ENCODE measurements around the gene YIPF5. TPM values are rescaled to one million over a fixed set of nuclear protein-coding genes. Genes with fewer than 3 reads are reported as not detected.

Gene YIPF5
- polyA plus RNA-seq, 3 donors, result 12.1 to 41.4 (median 32.4) TPM

DNA sequence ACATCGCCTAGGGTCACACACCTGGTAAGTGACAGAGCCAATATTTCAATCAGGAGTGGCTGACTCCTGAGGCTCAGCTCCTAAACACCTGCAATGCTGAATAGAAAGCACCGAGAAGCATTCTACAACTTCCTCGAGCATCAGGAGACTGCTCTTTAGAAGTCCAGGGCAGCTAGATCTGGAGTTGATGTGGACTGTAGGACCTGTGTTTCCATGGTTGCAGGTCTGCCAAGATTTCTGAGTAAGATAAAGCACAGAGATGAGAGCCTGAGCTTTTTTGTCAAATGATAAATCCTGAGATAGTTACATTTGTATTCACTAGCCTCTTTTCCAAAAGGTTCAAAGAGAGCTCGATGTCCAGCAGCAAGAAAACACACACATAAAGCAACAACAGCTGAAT lies 43.8 kb downstream of the YIPF5 start:
- Histone ChIP-seq H3K9me3 (replicated peaks in 1 of 2; ENCODE audit: control insufficient read depth in 1 of 2, insufficient read depth in 1 of 2, low read length in 2 of 2) (no peaks in the 10 kb centered on the region), H3K27ac (ENCODE audit: low read depth in 1 of 2, low read length in 2 of 2) (no peak overlapping the region), H3K36me3 (replicated peaks in 1 of 2; ENCODE audit: control insufficient read depth in 1 of 2, insufficient read depth in 2 of 2, low read length in 2 of 2) (no peaks in the 10 kb centered on the region), H3K4me1 (ENCODE audit: control insufficient read depth in 1 of 2, insufficient read depth in 2 of 2, low read length in 2 of 2) (peaks cover 0 to 8% of the 10 kb centered on the region in 2 donors), H4K20me1 (ENCODE audit: insufficient read depth, low read length) (no peaks in the 10 kb centered on the region), H3K27me3 (ENCODE audit: control insufficient read depth in 2 of 2, insufficient read depth in 2 of 2, low read length in 2 of 2) (no peaks in the 10 kb centered on the region), H3K4me2 (replicated peaks; ENCODE audit: extremely low read depth, low read length, poor library complexity, severe bottlenecking) (no peak overlapping the region), H3K4me3 (replicated peaks in 1 of 3; ENCODE audit: low read depth in 2 of 3, low read length in 3 of 3) (no peak overlapping the region), H3K79me2 (ENCODE audit: insufficient read depth, low read length) (no peaks in the 10 kb centered on the region), H2AFZ (ENCODE audit: insufficient read depth, low read depth, low read length, poor library complexity, severe bottlenecking) (no peak overlapping the region), H3K9ac (ENCODE audit: insufficient read depth, low read length, poor library complexity, severe bottlenecking) (no peak overlapping the region)
- TF ChIP-seq, protein P1, sequence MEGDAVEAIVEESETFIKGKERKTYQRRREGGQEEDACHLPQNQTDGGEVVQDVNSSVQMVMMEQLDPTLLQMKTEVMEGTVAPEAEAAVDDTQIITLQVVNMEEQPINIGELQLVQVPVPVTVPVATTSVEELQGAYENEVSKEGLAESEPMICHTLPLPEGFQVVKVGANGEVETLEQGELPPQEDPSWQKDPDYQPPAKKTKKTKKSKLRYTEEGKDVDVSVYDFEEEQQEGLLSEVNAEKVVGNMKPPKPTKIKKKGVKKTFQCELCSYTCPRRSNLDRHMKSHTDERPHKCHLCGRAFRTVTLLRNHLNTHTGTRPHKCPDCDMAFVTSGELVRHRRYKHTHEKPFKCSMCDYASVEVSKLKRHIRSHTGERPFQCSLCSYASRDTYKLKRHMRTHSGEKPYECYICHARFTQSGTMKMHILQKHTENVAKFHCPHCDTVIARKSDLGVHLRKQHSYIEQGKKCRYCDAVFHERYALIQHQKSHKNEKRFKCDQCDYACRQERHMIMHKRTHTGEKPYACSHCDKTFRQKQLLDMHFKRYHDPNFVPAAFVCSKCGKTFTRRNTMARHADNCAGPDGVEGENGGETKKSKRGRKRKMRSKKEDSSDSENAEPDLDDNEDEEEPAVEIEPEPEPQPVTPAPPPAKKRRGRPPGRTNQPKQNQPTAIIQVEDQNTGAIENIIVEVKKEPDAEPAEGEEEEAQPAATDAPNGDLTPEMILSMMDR (IDR thresholded peaks at IDR 0.05), result no peak
- intact Hi-C loops (cut with micrococcal nuclease), result no loop called here
- WGBS (ENCODE audit: insufficient coverage), result 85% methylated on average over 2 of the region's 4 CpGs
- Mint-ChIP-seq H3K9me3 (peaks cover 0 to 9% (median 0%) of the 10 kb centered on the region in 7 donors), H3K4me1 (peaks cover 7% of the 10 kb centered on the region), H3K27ac (no peak overlapping the region), H3K36me3 (no peaks in the 10 kb centered on the region), H3K4me3 (no peak overlapping the region), H3K27me3 (ENCODE audit: low read depth in 3 of 3) (peaks cover 0 to 5% (median 0%) of the 10 kb centered on the region in 3 donors)
- DNase-seq, result no peak

DNA sequence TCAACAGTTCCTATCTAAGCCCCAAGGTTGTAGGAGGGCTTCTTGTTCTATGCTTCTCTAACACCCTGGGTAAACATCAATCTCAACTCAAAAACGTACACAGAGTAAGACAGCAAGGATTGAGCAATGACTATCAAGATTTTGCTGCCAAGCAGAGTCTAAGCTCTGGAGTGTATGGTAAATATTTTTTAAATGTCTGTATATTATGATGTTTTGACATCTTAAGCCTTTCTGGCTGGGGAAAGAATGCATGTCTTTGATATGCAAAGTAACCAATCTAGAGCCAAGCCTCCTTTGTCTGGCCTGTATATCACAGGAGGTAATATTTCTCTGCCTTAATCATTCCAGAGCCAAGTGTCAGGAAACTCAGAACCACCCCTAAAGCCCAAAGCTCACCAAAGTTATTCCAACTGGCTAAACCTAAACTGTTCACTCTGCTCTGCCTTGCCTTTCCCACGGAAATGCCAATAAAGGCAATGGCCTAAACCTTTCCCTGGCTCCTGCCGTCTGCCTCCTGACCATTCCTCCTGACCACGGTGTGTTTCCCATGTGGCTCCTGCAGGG lies 45.2 kb downstream of the YIPF5 start:
- Histone ChIP-seq H3K9ac (ENCODE audit: insufficient read depth, low read length, poor library complexity, severe bottlenecking) (no peak overlapping the region), H4K20me1 (ENCODE audit: insufficient read depth, low read length) (no peaks in the 10 kb centered on the region), H3K27ac (ENCODE audit: low read depth in 1 of 2, low read length in 2 of 2) (no peak overlapping the region), H2AFZ (ENCODE audit: insufficient read depth, low read depth, low read length, poor library complexity, severe bottlenecking) (no peak overlapping the region), H3K4me1 (ENCODE audit: control insufficient read depth in 1 of 2, insufficient read depth in 2 of 2, low read length in 2 of 2) (no peaks in the 10 kb centered on the region), H3K36me3 (replicated peaks in 1 of 2; ENCODE audit: control insufficient read depth in 1 of 2, insufficient read depth in 2 of 2, low read length in 2 of 2) (no peaks in the 10 kb centered on the region), H3K4me2 (replicated peaks; ENCODE audit: extremely low read depth, low read length, poor library complexity, severe bottlenecking) (no peak overlapping the region), H3K27me3 (ENCODE audit: control insufficient read depth in 2 of 2, insufficient read depth in 2 of 2, low read length in 2 of 2) (no peaks in the 10 kb centered on the region), H3K9me3 (replicated peaks in 1 of 2; ENCODE audit: control insufficient read depth in 1 of 2, insufficient read depth in 1 of 2, low read length in 2 of 2) (no peaks in the 10 kb centered on the region), H3K4me3 (replicated peaks in 1 of 3; ENCODE audit: low read depth in 2 of 3, low read length in 3 of 3) (no peak overlapping the region), H3K79me2 (ENCODE audit: insufficient read depth, low read length) (no peaks in the 10 kb centered on the region)
- H3K36me3 Mint-ChIP-seq, result no peaks in the 10 kb centered on the region
- peaks cover 0 to 9% (median 0%) of the 10 kb centered on the region in 7 donors for H3K9me3 Mint-ChIP-seq
- H3K27me3 Mint-ChIP-seq (ENCODE audit: low read depth in 3 of 3), result peaks cover 0 to 5% (median 0%) of the 10 kb centered on the region in 3 donors
- TF ChIP-seq, protein P1 (IDR thresholded peaks at IDR 0.05), result no peak
- H3K4me3 Mint-ChIP-seq, result no peak overlapping the region
- no peak for DNase-seq
- H3K4me1 Mint-ChIP-seq, result no peaks in the 10 kb centered on the region
- intact Hi-C loops (cut with micrococcal nuclease), result no loop called here
- 93% methylated on average over 2 of the region's 4 CpGs for WGBS (ENCODE audit: insufficient coverage)
- H3K27ac Mint-ChIP-seq, result no peak overlapping the region

All from CD14-positive monocyte (primary cell).